H7 (cell line): ENCODE data around the gene CD22. TPM values are rescaled to one million over a fixed set of nuclear protein-coding genes. Genes with fewer than 3 reads are reported as not detected.

Experiments
- DNase-seq: peaks from one replicate; pipeline ENCODE4 v3.0.0; 2012
- H3K27me3 ChIP-seq: 2 replicates; pipeline ENCODE4 v1.6.0; 2011; ENCODE audit warnings: mild to moderate bottlenecking, low read length; ENCODE audit not compliant: control insufficient read depth, insufficient read depth
- H3K36me3 ChIP-seq: replicated peaks from 2 replicates; pipeline ENCODE4 v1.5.1; 2011; ENCODE audit warnings: low read length; ENCODE audit not compliant: control insufficient read depth, insufficient read depth
- H3K4me3 ChIP-seq: 2 replicates; pipeline ENCODE4 v1.5.1; 2011; ENCODE audit warnings: low read depth, mild to moderate bottlenecking, control low read depth, low read length, moderate library complexity; ENCODE audit not compliant: insufficient read depth
- total RNA-seq: library from RNA; depleted of rRNA; stranded (reverse); fragments of >200 nt; shearing (Covaris generic); gene quantifications from 2 replicates; pipeline ENCODE4 v1.2.3, GENCODE V29; 2014

The CD22 gene
- total RNA-seq, 1 experiment from 2014 or later = not detected

DNA sequence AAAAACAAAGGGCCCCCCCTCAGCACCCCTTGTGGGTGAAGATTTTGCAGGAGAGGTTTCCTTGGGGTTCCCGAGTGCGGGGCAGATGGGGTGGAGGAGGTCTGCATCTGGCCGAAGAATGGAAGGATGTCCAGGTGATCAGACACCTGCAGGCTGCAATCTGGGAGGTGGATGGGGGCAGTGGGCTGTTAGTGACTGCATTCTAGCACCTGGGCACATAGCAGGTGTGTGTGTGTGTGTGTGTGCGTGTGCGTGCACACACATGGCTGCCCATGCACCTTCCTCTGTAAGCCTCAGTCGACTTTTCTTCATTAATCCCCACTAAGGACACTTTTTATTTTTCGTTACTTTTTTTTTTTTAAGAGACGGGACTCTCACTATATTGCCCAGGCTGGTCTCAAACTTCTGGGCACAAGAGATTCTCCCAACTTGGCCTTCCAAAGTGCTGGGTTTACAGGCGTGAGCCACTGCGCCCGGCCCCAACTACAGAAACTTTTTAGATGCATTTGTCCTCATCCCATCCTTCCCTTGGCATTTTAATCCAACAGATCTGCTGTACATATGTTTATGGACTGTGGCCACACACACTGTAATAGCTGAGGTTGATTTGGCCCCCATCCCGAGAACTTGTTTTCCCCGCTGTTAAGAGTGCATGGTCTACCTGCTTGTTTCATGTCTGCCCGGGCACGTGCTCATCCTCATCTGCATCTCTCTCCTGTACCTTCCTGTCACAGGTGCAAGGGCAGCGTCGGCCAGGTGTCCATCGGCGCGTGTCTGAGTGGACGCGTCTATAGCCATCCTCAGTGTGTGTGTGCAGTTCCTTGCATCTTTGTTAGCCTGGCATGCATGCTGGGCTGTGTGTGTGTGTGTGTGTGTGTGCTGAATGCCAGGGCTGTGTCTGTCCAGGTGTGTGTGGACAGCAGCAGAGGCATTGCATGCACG is 36.3 kb upstream of the CD22 start:
- no peak overlapping the region for H3K4me3 ChIP-seq
- no peaks in the 10 kb centered on the region for H3K36me3 ChIP-seq
- no peaks in the 10 kb centered on the region for H3K27me3 ChIP-seq
- DNase-seq = no peak

- Histone ChIP-seq H3K36me3 (no peaks in the 10 kb centered on the region), H3K4me3 (no peak overlapping the region), H3K27me3 (no peaks in the 10 kb centered on the region)
- no peak for DNase-seq
Observed at GRCh38 chr19:35293363-35293739, 35.6 kb upstream of the CD22 start.

- peak; percentile 73 for DNase-seq
- Histone ChIP-seq H3K27me3 (no peaks in the 10 kb centered on the region), H3K36me3 (no peaks in the 10 kb centered on the region), H3K4me3 (no peak overlapping the region)
Observed at GRCh38 chr19:35293808-35294207, 35.2 kb upstream of the CD22 start.

- H3K27me3 ChIP-seq = peaks cover 1% of the 10 kb centered on the region; the same call in 1 of the 2 replicates
- DNase-seq = no peak
- H3K4me3 ChIP-seq = no peak overlapping the region
- H3K36me3 ChIP-seq = no peaks in the 10 kb centered on the region
Observed at GRCh38 chr19:35294328-35294727, 34.7 kb upstream of the CD22 start.

- DNase-seq = no peak
- Histone ChIP-seq H3K27me3 (peaks cover 1% of the 10 kb centered on the region; the same call in 1 of the 2 replicates), H3K4me3 (no peak overlapping the region), H3K36me3 (no peaks in the 10 kb centered on the region)
Observed at GRCh38 chr19:35294859-35295791, 33.9 kb upstream of the CD22 start.

DNA sequence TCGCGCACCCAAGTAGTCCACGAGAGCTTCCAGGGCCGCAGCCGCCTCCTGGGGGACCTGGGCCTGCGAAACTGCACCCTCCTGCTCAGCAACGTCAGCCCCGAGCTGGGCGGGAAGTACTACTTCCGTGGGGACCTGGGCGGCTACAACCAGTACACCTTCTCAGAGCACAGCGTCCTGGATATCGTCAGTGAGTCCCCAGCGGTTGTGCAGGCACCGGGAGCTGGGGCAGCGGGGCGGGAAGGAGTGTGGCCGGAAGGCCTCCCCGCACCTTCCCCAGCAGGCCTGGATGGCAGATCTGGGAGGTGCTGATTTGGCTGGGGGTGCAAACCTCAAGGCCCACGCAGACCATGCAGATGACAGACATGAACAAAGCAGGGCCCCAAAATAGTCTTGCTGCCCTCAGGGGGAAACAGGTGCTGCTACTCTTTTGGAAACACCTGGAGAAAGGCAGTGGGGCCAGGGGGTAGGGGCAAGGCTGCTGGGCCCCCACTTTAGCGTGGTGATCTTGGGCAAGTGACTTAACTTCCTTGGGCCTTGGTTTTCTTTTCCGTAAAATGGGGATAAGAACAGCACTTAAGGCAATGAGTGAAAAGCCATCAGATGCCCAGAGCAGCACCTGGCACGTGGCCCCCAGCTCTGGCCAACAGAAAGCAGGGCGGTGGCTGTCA is 33.1 kb upstream of the CD22 start:
- Histone ChIP-seq H3K36me3 (no peaks in the 10 kb centered on the region), H3K4me3 (no peak overlapping the region), H3K27me3 (peaks cover 1% of the 10 kb centered on the region; the same call in 1 of the 2 replicates)
- peak; percentile 82 for DNase-seq

- Histone ChIP-seq H3K4me3 (no peak overlapping the region), H3K36me3 (no peaks in the 10 kb centered on the region), H3K27me3 (peaks cover 1% of the 10 kb centered on the region; the same call in 1 of the 2 replicates)
- DNase-seq = no peak
Observed at GRCh38 chr19:35296644-35297514, 32.1 kb upstream of the CD22 start.

DNA sequence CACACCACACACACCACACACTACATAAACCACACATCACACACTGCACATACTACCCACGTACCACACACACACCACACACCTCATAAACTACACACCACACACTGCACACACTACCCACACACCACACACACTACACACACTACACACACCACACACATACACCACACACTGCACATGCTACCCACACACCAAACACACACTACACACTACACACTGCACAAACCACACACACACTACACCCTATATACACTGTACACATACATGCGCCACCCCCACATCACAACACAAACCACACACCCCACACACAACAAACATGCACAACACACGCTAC is 31.5 kb upstream of the CD22 start:
- H3K36me3 ChIP-seq = no peaks in the 10 kb centered on the region
- H3K4me3 ChIP-seq = no peak overlapping the region
- no peak for DNase-seq
- peaks cover 1% of the 10 kb centered on the region; the same call in 1 of the 2 replicates for H3K27me3 ChIP-seq

DNA sequence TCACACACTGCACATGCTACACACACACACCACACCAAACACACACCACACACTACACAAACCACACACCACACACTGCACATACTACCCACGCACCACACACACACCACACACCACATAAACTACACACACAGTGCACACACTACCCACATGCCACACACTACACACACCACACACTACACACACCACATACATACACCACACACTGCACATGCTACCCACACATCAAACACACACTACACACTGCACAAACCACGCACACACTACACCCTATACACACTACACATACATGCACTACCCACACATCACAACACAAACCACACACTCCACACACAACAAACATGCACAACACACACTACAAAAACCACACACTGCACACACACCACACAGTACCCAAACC is 31.1 kb upstream of the CD22 start:
- no peaks in the 10 kb centered on the region for H3K36me3 ChIP-seq
- no peak overlapping the region for H3K4me3 ChIP-seq
- no peak for DNase-seq
- peaks cover 1% of the 10 kb centered on the region; the same call in 1 of the 2 replicates for H3K27me3 ChIP-seq

GRCh38 chr19:35298561-35298972 is 30.4 kb upstream of the CD22 start:
- Histone ChIP-seq H3K4me3 (no peak overlapping the region), H3K27me3 (peaks cover 1% of the 10 kb centered on the region; the same call in 1 of the 2 replicates), H3K36me3 (no peaks in the 10 kb centered on the region)
- DNase-seq = no peak

- Histone ChIP-seq H3K36me3 (no peaks in the 10 kb centered on the region), H3K4me3 (peak overlapping the region; percentile 17), H3K27me3 (peaks cover 1% of the 10 kb centered on the region; the same call in 1 of the 2 replicates)
- peak; percentile 99 for DNase-seq
Observed at GRCh38 chr19:35299523-35300338, 29.3 kb upstream of the CD22 start.

- H3K4me3 ChIP-seq = peak overlapping the region; percentile 17; the same call in 1 of the 2 replicates
- DNase-seq = no peak
Observed at GRCh38 chr19:35300339-35300649, 28.7 kb upstream of the CD22 start.

DNA sequence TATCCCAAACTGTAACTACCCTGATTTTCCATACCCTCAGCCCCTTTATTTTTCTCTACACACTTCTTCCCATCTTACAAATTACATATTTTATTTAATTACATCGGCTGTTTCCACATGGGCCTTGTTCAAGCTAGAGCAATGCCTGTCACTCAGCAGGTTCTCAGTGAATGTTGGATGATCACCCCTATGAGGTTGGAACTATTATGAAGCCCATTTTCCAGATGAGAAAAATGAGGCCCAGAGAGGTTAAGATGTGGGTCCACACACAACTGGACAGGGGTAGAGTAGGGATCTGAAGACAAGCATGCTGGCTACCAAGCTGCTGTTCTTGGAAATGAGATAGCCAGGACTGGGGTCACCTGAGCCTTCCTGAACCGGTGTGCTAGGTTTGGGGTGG is 27.0 kb upstream of the CD22 start:
- Histone ChIP-seq H3K27me3 (peaks cover 1% of the 10 kb centered on the region; the same call in 1 of the 2 replicates), H3K4me3 (no peak overlapping the region), H3K36me3 (no peaks in the 10 kb centered on the region)
- no peak for DNase-seq

More at GRCh38 chr19:35300339-35300649, 28.7 kb upstream of the CD22 start:
- Histone ChIP-seq H3K27me3 (peaks cover 1% of the 10 kb centered on the region; the same call in 1 of the 2 replicates), H3K36me3 (no peaks in the 10 kb centered on the region)
